ENCODE data around the gene TSPAN32. TPM values are rescaled to one million over a fixed set of nuclear protein-coding genes. Genes with fewer than 3 reads are reported as not detected.

TSPAN32 gene
- total RNA-seq, 1 experiment from 2014 or later, result not detected

GRCh38 chr11:2311353-2312133, 9.7 kb downstream of the TSPAN32 start:
- no TSS peak for BruUV-seq (replicated peaks)
- intact Hi-C loops (cut with micrococcal nuclease), result no loop called here
- Mint-ChIP-seq H3K4me1 (ENCODE audit: insufficient read depth, unreplicated experiment) (peaks cover 2% of the 10 kb centered on the region), H3K9me3 (ENCODE audit: unreplicated experiment) (no peaks in the 10 kb centered on the region), H3K4me3 (ENCODE audit: unreplicated experiment) (no peak overlapping the region), H3K27ac (ENCODE audit: low read depth, unreplicated experiment) (no peak overlapping the region), H3K36me3 (ENCODE audit: insufficient read depth, unreplicated experiment) (no peaks in the 10 kb centered on the region), H3K27me3 (ENCODE audit: insufficient read depth, unreplicated experiment) (no peaks in the 10 kb centered on the region)
- ChIA-PET CTCF (interaction anchor here (0.6 to 4.0 kb wide), 3 partner anchors 109 to 233 kb away, joined by 4 to 46 read pairs (median 4); no protein-coding TSS in a partner anchor), POLR2A (interaction anchor here (0.7 kb wide), 1 partner anchor 792 kb away, joined by 3 read pairs; no protein-coding TSS in a partner anchor)
- TF ChIP-seq, protein P1, sequence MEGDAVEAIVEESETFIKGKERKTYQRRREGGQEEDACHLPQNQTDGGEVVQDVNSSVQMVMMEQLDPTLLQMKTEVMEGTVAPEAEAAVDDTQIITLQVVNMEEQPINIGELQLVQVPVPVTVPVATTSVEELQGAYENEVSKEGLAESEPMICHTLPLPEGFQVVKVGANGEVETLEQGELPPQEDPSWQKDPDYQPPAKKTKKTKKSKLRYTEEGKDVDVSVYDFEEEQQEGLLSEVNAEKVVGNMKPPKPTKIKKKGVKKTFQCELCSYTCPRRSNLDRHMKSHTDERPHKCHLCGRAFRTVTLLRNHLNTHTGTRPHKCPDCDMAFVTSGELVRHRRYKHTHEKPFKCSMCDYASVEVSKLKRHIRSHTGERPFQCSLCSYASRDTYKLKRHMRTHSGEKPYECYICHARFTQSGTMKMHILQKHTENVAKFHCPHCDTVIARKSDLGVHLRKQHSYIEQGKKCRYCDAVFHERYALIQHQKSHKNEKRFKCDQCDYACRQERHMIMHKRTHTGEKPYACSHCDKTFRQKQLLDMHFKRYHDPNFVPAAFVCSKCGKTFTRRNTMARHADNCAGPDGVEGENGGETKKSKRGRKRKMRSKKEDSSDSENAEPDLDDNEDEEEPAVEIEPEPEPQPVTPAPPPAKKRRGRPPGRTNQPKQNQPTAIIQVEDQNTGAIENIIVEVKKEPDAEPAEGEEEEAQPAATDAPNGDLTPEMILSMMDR (IDR thresholded peaks at IDR 0.05; ENCODE audit: unreplicated experiment), result no peak
- no peak for DNase-seq (ENCODE audit: unreplicated experiment)

GRCh38 chr11:2312232-2313042, 10.6 kb downstream of the TSPAN32 start:
- no peaks in the 10 kb centered on the region for H3K36me3 Mint-ChIP-seq (ENCODE audit: insufficient read depth, unreplicated experiment)
- ChIA-PET CTCF (interaction anchor here (0.6 to 4.0 kb wide), 7 partner anchors 8 to 233 kb away, joined by 3 to 46 read pairs (median 4); no protein-coding TSS in a partner anchor), POLR2A (no interaction called here)
- H3K27me3 Mint-ChIP-seq (ENCODE audit: insufficient read depth, unreplicated experiment), result no peaks in the 10 kb centered on the region
- BruUV-seq (replicated peaks), result no TSS peak
- DNase-seq (ENCODE audit: unreplicated experiment), result peak; percentile 11
- H3K4me3 Mint-ChIP-seq (ENCODE audit: unreplicated experiment), result no peak overlapping the region
- H3K27ac Mint-ChIP-seq (ENCODE audit: low read depth, unreplicated experiment), result no peak overlapping the region
- H3K4me1 Mint-ChIP-seq (ENCODE audit: insufficient read depth, unreplicated experiment), result no peaks in the 10 kb centered on the region
- intact Hi-C loops (cut with micrococcal nuclease), result no loop called here
- H3K9me3 Mint-ChIP-seq (ENCODE audit: unreplicated experiment), result no peaks in the 10 kb centered on the region
- TF ChIP-seq, protein P1 (IDR thresholded peaks at IDR 0.05; ENCODE audit: unreplicated experiment), result no peak

GRCh38 chr11:2313051-2313951, 11.5 kb downstream of the TSPAN32 start:
- no peak overlapping the region for H3K4me3 Mint-ChIP-seq (ENCODE audit: unreplicated experiment)
- H3K27me3 Mint-ChIP-seq (ENCODE audit: insufficient read depth, unreplicated experiment), result no peaks in the 10 kb centered on the region
- ChIA-PET CTCF (interaction anchor here (0.5 to 1.1 kb wide), 7 partner anchors 9 to 846 kb away, joined by 3 to 4 read pairs (median 4); no protein-coding TSS in a partner anchor), POLR2A (no interaction called here)
- no peak for DNase-seq (ENCODE audit: unreplicated experiment)
- no TSS peak for BruUV-seq (replicated peaks)
- H3K9me3 Mint-ChIP-seq (ENCODE audit: unreplicated experiment), result no peaks in the 10 kb centered on the region
- no peak overlapping the region for H3K27ac Mint-ChIP-seq (ENCODE audit: low read depth, unreplicated experiment)
- H3K4me1 Mint-ChIP-seq (ENCODE audit: insufficient read depth, unreplicated experiment), result no peaks in the 10 kb centered on the region
- intact Hi-C loops (cut with micrococcal nuclease), result no loop called here
- H3K36me3 Mint-ChIP-seq (ENCODE audit: insufficient read depth, unreplicated experiment), result no peaks in the 10 kb centered on the region
- TF ChIP-seq, protein P1 (IDR thresholded peaks at IDR 0.05; ENCODE audit: unreplicated experiment), result no peak
